Peyer's patch (tissue), 4 donors: Measurements from ENCODE around the gene TICAM1.

Source experiments
- CTCF ChIP-seq, 6 experiments: fragments of 450-650 bp in 4 of 6; fragments of 200-600 bp in 2 of 6; sonication (generic) in 1 of 6; IDR thresholded peaks; one replicate each; pipeline ENCODE4 v1.5.1; 2017 to 2019; ENCODE audit warnings: antibody characterized with exemption in 6 of 6, mild to moderate bottlenecking in 3 of 6, moderate library complexity in 1 of 6
- POLR2A ChIP-seq, 2 donors: fragments of 450-650 bp; IDR thresholded peaks; one replicate each; pipeline ENCODE4 v1.5.1; 2017; ENCODE audit warnings: antibody characterized with exemption in 2 of 2, mild to moderate bottlenecking in 2 of 2, moderate library complexity in 2 of 2

- no peak for TF ChIP-seq CTCF (IDR thresholded peaks at IDR 0.05)
- TF ChIP-seq POLR2A (IDR thresholded peaks at IDR 0.05) = no peak
Observed at GRCh38 chr19:4868286-4868834, 36.8 kb upstream of the TICAM1 start.
